ENCODE results near the gene SEMA3D.

DNA sequence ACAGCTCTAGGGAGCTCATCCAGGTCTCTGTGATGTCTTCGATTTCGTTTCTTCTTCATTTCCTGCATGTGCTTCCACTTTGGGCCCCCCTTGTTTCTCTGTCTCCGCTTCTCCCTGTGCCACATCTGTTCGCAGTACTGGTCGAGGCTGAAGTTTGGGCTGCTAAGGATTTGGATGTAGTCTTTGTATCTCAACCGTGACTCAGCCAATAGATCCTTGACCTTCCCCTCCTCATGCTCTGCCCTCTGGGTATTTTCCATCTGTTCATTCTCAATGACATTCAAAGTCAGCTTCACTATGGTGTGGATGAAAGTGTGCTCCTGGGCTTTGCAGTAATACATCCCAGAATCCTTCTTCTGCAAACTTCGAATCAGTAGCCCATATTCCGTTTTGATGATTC lies 187.4 kb downstream of the SEMA3D start:
- TF ChIP-seq, protein P1, sequence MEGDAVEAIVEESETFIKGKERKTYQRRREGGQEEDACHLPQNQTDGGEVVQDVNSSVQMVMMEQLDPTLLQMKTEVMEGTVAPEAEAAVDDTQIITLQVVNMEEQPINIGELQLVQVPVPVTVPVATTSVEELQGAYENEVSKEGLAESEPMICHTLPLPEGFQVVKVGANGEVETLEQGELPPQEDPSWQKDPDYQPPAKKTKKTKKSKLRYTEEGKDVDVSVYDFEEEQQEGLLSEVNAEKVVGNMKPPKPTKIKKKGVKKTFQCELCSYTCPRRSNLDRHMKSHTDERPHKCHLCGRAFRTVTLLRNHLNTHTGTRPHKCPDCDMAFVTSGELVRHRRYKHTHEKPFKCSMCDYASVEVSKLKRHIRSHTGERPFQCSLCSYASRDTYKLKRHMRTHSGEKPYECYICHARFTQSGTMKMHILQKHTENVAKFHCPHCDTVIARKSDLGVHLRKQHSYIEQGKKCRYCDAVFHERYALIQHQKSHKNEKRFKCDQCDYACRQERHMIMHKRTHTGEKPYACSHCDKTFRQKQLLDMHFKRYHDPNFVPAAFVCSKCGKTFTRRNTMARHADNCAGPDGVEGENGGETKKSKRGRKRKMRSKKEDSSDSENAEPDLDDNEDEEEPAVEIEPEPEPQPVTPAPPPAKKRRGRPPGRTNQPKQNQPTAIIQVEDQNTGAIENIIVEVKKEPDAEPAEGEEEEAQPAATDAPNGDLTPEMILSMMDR (IDR thresholded peaks at IDR 0.05): no peak
- TF ChIP-seq EZH2 (IDR thresholded peaks at IDR 0.05; ENCODE audit: borderline replicate concordance, insufficient read depth, low read depth, low read length, poor library complexity, severe bottlenecking): no peak

Measured in B cell (primary cell).